ENCODE results near the gene ZFAND5.

The ZFAND5 gene

DNA sequence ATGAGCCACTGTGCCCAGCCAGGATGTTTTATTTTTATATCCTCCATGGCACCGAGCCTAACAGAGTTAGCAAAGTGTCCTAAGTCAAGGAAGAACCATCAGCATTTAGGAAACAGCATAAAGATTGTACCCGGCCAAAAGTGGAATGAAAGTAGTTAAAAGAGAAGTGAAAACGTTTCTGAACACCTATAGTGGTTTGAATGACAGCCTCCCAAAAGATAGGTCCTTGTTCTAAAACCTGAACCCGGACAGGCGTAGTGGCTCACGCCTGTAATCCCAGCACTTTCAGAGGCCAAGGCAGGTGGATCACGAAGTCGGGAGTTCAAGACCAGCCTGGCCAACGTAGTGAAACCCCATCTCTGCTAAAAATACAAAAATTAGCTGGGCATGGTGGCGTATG lies 37.4 kb downstream of the ZFAND5 start:
- Histone ChIP-seq H3F3A (ENCODE audit: control insufficient read depth, insufficient read depth) (no peaks in the 10 kb centered on the region), H3K9me2 (replicated peaks; ENCODE audit: control insufficient read depth, low read length) (no peaks in the 10 kb centered on the region), H3K79me2 (ENCODE audit: control insufficient read depth, low read length) (no peaks in the 10 kb centered on the region), H3K4me3 (ENCODE audit: low read length) (no peak overlapping the region), H3K4me2 (ENCODE audit: low read length) (no peak overlapping the region), H3K9me3 (ENCODE audit: control insufficient read depth, insufficient read depth, low read length) (no peaks in the 10 kb centered on the region), H4K20me1 (ENCODE audit: control insufficient read depth, insufficient read depth, low read depth, low read length) (no peaks in the 10 kb centered on the region), H3K27ac (ENCODE audit: low read depth, low read length) (no peak overlapping the region), H3K27me3 (ENCODE audit: control insufficient read depth, low read length) (peaks cover 12% of the 10 kb centered on the region; the same call in 1 of the 2 replicates), H3K36me3 (ENCODE audit: control insufficient read depth, low read length) (no peaks in the 10 kb centered on the region), H3K4me1 (ENCODE audit: control insufficient read depth, low read length) (no peaks in the 10 kb centered on the region)
- TF ChIP-seq EZH2phosphoT487 (IDR thresholded peaks at IDR 0.05; ENCODE audit: borderline replicate concordance, low read length), result no peak
- TF ChIP-seq, protein P1, sequence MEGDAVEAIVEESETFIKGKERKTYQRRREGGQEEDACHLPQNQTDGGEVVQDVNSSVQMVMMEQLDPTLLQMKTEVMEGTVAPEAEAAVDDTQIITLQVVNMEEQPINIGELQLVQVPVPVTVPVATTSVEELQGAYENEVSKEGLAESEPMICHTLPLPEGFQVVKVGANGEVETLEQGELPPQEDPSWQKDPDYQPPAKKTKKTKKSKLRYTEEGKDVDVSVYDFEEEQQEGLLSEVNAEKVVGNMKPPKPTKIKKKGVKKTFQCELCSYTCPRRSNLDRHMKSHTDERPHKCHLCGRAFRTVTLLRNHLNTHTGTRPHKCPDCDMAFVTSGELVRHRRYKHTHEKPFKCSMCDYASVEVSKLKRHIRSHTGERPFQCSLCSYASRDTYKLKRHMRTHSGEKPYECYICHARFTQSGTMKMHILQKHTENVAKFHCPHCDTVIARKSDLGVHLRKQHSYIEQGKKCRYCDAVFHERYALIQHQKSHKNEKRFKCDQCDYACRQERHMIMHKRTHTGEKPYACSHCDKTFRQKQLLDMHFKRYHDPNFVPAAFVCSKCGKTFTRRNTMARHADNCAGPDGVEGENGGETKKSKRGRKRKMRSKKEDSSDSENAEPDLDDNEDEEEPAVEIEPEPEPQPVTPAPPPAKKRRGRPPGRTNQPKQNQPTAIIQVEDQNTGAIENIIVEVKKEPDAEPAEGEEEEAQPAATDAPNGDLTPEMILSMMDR (IDR thresholded peaks at IDR 0.05; ENCODE audit: low read depth, low read length, poor library complexity, severe bottlenecking), result no peak

DNA sequence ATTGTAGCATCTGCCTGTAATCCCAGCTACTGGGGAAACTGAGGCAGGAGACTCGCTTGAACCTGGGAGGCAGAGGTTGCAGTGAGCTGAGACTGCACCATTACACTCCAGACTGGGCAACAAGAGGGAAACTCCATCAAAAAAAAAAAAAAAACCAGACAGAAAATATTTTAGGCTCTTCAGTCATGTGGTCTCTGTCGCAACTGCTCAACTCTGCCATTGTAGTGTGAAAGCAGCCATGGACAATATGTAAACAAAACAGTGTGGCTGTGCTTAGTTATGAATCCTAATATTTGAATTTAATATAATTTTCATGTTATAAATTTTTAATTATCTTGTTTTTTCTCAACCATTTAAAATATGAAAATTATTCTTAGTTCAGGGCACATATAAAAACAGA lies 38.4 kb downstream of the ZFAND5 start:
- Histone ChIP-seq H4K20me1 (ENCODE audit: control insufficient read depth, insufficient read depth, low read depth, low read length) (no peaks in the 10 kb centered on the region), H3K4me2 (ENCODE audit: low read length) (no peak overlapping the region), H3K36me3 (ENCODE audit: control insufficient read depth, low read length) (no peaks in the 10 kb centered on the region), H3K4me1 (ENCODE audit: control insufficient read depth, low read length) (no peaks in the 10 kb centered on the region), H3F3A (ENCODE audit: control insufficient read depth, insufficient read depth) (no peaks in the 10 kb centered on the region), H3K79me2 (ENCODE audit: control insufficient read depth, low read length) (no peaks in the 10 kb centered on the region), H3K9me2 (replicated peaks; ENCODE audit: control insufficient read depth, low read length) (no peaks in the 10 kb centered on the region), H3K27ac (ENCODE audit: low read depth, low read length) (no peak overlapping the region), H3K9me3 (ENCODE audit: control insufficient read depth, insufficient read depth, low read length) (no peaks in the 10 kb centered on the region), H3K27me3 (ENCODE audit: control insufficient read depth, low read length) (peaks cover 8% of the 10 kb centered on the region; the same call in 1 of the 2 replicates), H3K4me3 (ENCODE audit: low read length) (no peak overlapping the region)
- TF ChIP-seq, protein P1 (IDR thresholded peaks at IDR 0.05; ENCODE audit: low read depth, low read length, poor library complexity, severe bottlenecking), result no peak
- TF ChIP-seq EZH2phosphoT487 (IDR thresholded peaks at IDR 0.05; ENCODE audit: borderline replicate concordance, low read length), result no peak

DNA sequence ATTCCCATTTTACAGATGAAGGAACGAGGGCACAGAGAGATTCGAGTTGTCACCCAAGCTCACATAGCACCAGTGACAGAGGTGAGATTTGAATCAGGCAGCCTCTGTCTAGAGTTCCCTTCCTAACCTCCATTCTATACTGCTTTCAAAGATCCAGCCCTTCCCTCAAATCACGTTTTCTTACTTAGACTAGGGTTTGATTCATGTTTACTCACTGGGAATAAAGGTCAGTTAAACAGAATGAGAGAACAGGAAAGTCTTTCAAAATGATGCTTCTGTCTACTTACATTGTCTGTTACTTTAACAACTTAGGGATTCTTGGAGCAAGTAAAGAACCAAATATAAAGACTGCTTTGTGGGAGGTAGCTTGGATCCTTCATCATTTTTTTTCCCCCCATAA lies 40.0 kb downstream of the ZFAND5 start:
- H3K27me3 ChIP-seq (ENCODE audit: control insufficient read depth, low read length), result peaks cover 6% of the 10 kb centered on the region; the same call in 1 of the 2 replicates
- no peaks in the 10 kb centered on the region for H3K9me3 ChIP-seq (ENCODE audit: control insufficient read depth, insufficient read depth, low read length)
- no peaks in the 10 kb centered on the region for H3F3A ChIP-seq (ENCODE audit: control insufficient read depth, insufficient read depth)
- H3K36me3 ChIP-seq (ENCODE audit: control insufficient read depth, low read length), result no peaks in the 10 kb centered on the region
- no peak overlapping the region for H3K4me3 ChIP-seq (ENCODE audit: low read length)
- H3K27ac ChIP-seq (ENCODE audit: low read depth, low read length), result no peak overlapping the region
- H3K9me2 ChIP-seq (replicated peaks; ENCODE audit: control insufficient read depth, low read length), result no peaks in the 10 kb centered on the region
- no peak overlapping the region for H3K4me2 ChIP-seq (ENCODE audit: low read length)
- TF ChIP-seq, protein P1 (IDR thresholded peaks at IDR 0.05; ENCODE audit: low read depth, low read length, poor library complexity, severe bottlenecking), result no peak
- TF ChIP-seq EZH2phosphoT487 (IDR thresholded peaks at IDR 0.05; ENCODE audit: borderline replicate concordance, low read length), result no peak
- no peaks in the 10 kb centered on the region for H3K4me1 ChIP-seq (ENCODE audit: control insufficient read depth, low read length)
- H3K79me2 ChIP-seq (ENCODE audit: control insufficient read depth, low read length), result no peaks in the 10 kb centered on the region
- H4K20me1 ChIP-seq (ENCODE audit: control insufficient read depth, insufficient read depth, low read depth, low read length), result no peaks in the 10 kb centered on the region
